B cell (primary cell): ENCODE data around the gene GMFB. TPM values are rescaled to one million over a fixed set of nuclear protein-coding genes. Genes with fewer than 3 reads are reported as not detected.

ENCODE experiments used
- ATAC-seq: fragments of 200-7000 bp; cut with Tn5 transposase; one replicate; pipeline ENCODE4 v1.10.0; 2021; ENCODE audit warnings: low read depth, mild to moderate bottlenecking, moderate number of reproducible peaks, moderate library complexity
- CTCF ChIA-PET: fragments of 350-600 bp; sonication (Branson Sonifier 250); formaldehyde crosslinking; loops from one replicate; lab custom pipeline; 2021; ENCODE audit warnings: antibody characterized with exemption, inconsistent platforms; lab: Charles Lee
- POLR2A ChIA-PET: fragments of 350-600 bp; sonication (Branson Sonifier 250); formaldehyde crosslinking; loops from one replicate; lab custom pipeline; 2021; ENCODE audit warnings: antibody characterized with exemption; lab: Charles Lee
- DNase-seq: peaks from one replicate; pipeline ENCODE4 v3.0.0; 2013
- H2AFZ ChIP-seq: 2 replicates; pipeline ENCODE4 v1.6.1; 2012; ENCODE audit warnings: mild to moderate bottlenecking, low read depth, low read length; ENCODE audit not compliant: insufficient read depth, poor library complexity, severe bottlenecking
- H3K27ac ChIP-seq, 2 donors: 1 replicate in 1 of 2; 2 replicates in 1 of 2; pipeline ENCODE4 v1.5.1; 2012 to 2013; ENCODE audit warnings: low read length in 2 of 2, mild to moderate bottlenecking in 2 of 2, moderate library complexity in 1 of 2
- H3K27me3 ChIP-seq, 4 experiments: fragments of 200-600 bp in 1 of 4; sonication (generic) in 1 of 4; replicated peaks in 1 of 4; 1 replicate in 2 of 4; 2 replicates in 2 of 4; pipeline versions ENCODE4 v1.6.1 to v1.7.0; 2013 to 2016; ENCODE audit warnings: low read length in 3 of 4, mild to moderate bottlenecking in 2 of 4, mixed read lengths in 1 of 4, moderate library complexity in 1 of 4; ENCODE audit not compliant: insufficient read depth in 4 of 4, control insufficient read depth in 3 of 4; ENCODE audit errors: control extremely low read depth in 1 of 4
- H3K36me3 ChIP-seq, 2 experiments: replicated peaks in 1 of 2; 1 replicate in 1 of 2; 2 replicates in 1 of 2; pipeline versions ENCODE4 v1.6.1 to v1.7.1; 2013; ENCODE audit warnings: low read length in 1 of 2; ENCODE audit not compliant: insufficient read depth in 2 of 2, control insufficient read depth in 1 of 2; ENCODE audit errors: control extremely low read depth in 1 of 2, extremely low read depth in 1 of 2
- H3K4me1 ChIP-seq, 2 donors: fragments of 200-600 bp in 1 of 2; sonication (generic) in 1 of 2; 1 replicate in 1 of 2; 2 replicates in 1 of 2; pipeline versions ENCODE4 v1.5.1 to v1.6.1; 2013 to 2017; ENCODE audit warnings: low read length in 2 of 2; ENCODE audit not compliant: control insufficient read depth in 2 of 2, insufficient read depth in 2 of 2
- H3K4me2 ChIP-seq: replicated peaks from 2 replicates; pipeline ENCODE3; 2012; ENCODE audit warnings: mild to moderate bottlenecking, low read depth, low read length; ENCODE audit not compliant: poor library complexity, severe bottlenecking
- H3K4me3 ChIP-seq, 5 experiments: fragments of 200-600 bp in 1 of 5; sonication (generic) in 1 of 5; 1 replicate in 3 of 5; 2 replicates in 2 of 5; pipeline versions ENCODE4 v1.5.1 to v1.7.0; 2011 to 2016; ENCODE audit warnings: low read length in 4 of 5, mild to moderate bottlenecking in 4 of 5, low read depth in 2 of 5, control low read depth in 1 of 5, moderate library complexity in 1 of 5; ENCODE audit not compliant: insufficient read depth in 1 of 5; ENCODE audit errors: control extremely low read depth in 1 of 5, extremely low read depth in 1 of 5
- H3K79me2 ChIP-seq: fragments of 200-600 bp; sonication (generic); one replicate; pipeline ENCODE4 v1.6.0; 2016; ENCODE audit warnings: low read length; ENCODE audit not compliant: control insufficient read depth, insufficient read depth
- H3K9ac ChIP-seq: fragments of 200-600 bp; sonication (generic); 2 replicates; pipeline ENCODE4 v1.6.1; 2017; ENCODE audit warnings: mild to moderate bottlenecking, low read length, moderate library complexity
- H3K9me3 ChIP-seq, 3 donors: one replicate each; pipeline versions ENCODE4 v1.6.1 to v1.7.1; 2013; ENCODE audit warnings: low read length in 2 of 3; ENCODE audit not compliant: control insufficient read depth in 2 of 3, insufficient read depth in 1 of 3; ENCODE audit errors: control extremely low read depth in 1 of 3
- H4K20me1 ChIP-seq: 2 replicates; pipeline ENCODE4 v1.6.0; 2012; ENCODE audit warnings: mild to moderate bottlenecking, low read length; ENCODE audit not compliant: insufficient read depth, control insufficient read depth, poor library complexity, severe bottlenecking
- H3K27ac Mint-ChIP-seq: one replicate; pipeline ENCODE4 v1.8.0; 2021; ENCODE audit warnings: mixed read lengths
- H3K27me3 Mint-ChIP-seq: one replicate; pipeline ENCODE4 v1.8.0; 2021; ENCODE audit warnings: mixed read lengths
- H3K4me1 Mint-ChIP-seq: one replicate; pipeline ENCODE4 v1.8.0; 2021; ENCODE audit warnings: mixed read lengths
- H3K4me3 Mint-ChIP-seq: one replicate; pipeline ENCODE4 v1.8.0; 2021; ENCODE audit warnings: mixed read lengths
- H3K9me3 Mint-ChIP-seq: one replicate; pipeline ENCODE4 v1.8.0; 2022; ENCODE audit warnings: mixed read lengths; ENCODE audit not compliant: insufficient read depth
- EZH2 ChIP-seq: IDR thresholded peaks from 2 replicates; pipeline ENCODE4 v1.6.1; 2012; ENCODE audit warnings: borderline replicate concordance, low read depth, mild to moderate bottlenecking, moderate library complexity, low read length; ENCODE audit not compliant: insufficient read depth, poor library complexity, severe bottlenecking
- WGBS: methylation state at CpG from one replicate; pipeline ENCODE4 v1.1.5; 2013; ENCODE audit warnings: missing lambda C conversion rate; ENCODE audit not compliant: insufficient coverage; 5-methylcytosine and 5-hydroxymethylcytosine counted together
- intact Hi-C: fragments of 100-400 bp; cut with micrococcal nuclease; formaldehyde crosslinking; loops from one replicate; pipeline ENCODE4 v1.10.0; 2022
- polyA plus RNA-seq: library from polyadenylated mRNA; depleted of rRNA; stranded (reverse); fragments of >200 nt; gene quantifications from 2 replicates; pipeline ENCODE4 v1.2.3, GENCODE V29; 2012
- total RNA-seq, 2 donors: library from RNA; stranded (reverse); fragments of 120-200 nt in 1 of 2; gene quantifications; 1 replicate in 1 of 2; 2 replicates in 1 of 2; pipeline versions ENCODE4 v1.2.3 to v1.2.4, GENCODE V29; 2013 to 2022
- TF ChIP-seq, protein P1 (sequence below): fragments of 200-600 bp; IDR thresholded peaks from one replicate; pipeline ENCODE4 v1.8.0; 2022; ENCODE audit warnings: antibody characterized with exemption, mild to moderate bottlenecking

GMFB gene
- total and polyA plus RNA-seq, 2 donors (not counting 1 experiment from before 2014, with no cell fraction given): 13.6 to 49.8 TPM

DNA sequence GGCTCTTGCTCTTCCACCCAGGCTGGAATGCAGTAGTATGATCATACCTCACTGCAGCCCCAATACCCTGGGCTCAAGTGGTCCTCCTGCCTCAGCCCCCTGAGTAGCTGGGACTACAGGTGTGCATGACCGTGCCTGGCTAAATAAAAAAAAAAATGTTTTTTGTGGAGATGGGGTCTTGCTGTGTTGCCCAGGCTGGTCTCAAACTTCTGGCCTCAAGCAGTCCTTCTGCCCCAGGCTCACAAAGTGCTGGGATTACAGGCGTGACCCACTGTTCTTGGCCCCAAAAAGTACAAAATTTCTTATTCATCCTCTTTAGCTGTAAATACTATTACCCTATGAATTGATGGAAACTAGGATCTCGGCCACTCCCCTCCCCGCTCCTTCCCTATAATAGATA lies 35.6 kb upstream of the GMFB start:
- Histone ChIP-seq H3K4me1 (no peaks in the 10 kb centered on the region), H3K4me2 (no peak overlapping the region), H3K36me3 (peaks cover 3 to 29% of the 10 kb centered on the region in 2 experiments), H4K20me1 (peaks cover 2% of the 10 kb centered on the region), H3K27ac (no peak overlapping the region), H3K9me3 (no peaks in the 10 kb centered on the region), H2AFZ (no peak overlapping the region), H3K79me2 (peaks cover 16% of the 10 kb centered on the region), H3K9ac (no peak overlapping the region), H3K27me3 (no peaks in the 10 kb centered on the region), H3K4me3 (no peak overlapping the region)
- Mint-ChIP-seq H3K4me3 (no peak overlapping the region), H3K27ac (no peak overlapping the region), H3K4me1 (no peaks in the 10 kb centered on the region), H3K27me3 (no peaks in the 10 kb centered on the region), H3K9me3 (no peaks in the 10 kb centered on the region)
- ChIA-PET CTCF (no interaction called here), POLR2A (no interaction called here)
- intact Hi-C loops: no loop called here
- ATAC-seq (no peak), DNase-seq (no peak)
- no peak for TF ChIP-seq EZH2
- TF ChIP-seq, protein P1, sequence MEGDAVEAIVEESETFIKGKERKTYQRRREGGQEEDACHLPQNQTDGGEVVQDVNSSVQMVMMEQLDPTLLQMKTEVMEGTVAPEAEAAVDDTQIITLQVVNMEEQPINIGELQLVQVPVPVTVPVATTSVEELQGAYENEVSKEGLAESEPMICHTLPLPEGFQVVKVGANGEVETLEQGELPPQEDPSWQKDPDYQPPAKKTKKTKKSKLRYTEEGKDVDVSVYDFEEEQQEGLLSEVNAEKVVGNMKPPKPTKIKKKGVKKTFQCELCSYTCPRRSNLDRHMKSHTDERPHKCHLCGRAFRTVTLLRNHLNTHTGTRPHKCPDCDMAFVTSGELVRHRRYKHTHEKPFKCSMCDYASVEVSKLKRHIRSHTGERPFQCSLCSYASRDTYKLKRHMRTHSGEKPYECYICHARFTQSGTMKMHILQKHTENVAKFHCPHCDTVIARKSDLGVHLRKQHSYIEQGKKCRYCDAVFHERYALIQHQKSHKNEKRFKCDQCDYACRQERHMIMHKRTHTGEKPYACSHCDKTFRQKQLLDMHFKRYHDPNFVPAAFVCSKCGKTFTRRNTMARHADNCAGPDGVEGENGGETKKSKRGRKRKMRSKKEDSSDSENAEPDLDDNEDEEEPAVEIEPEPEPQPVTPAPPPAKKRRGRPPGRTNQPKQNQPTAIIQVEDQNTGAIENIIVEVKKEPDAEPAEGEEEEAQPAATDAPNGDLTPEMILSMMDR: no peak
- WGBS: no CpG with 5 or more reads among the region's 4 CpGs

DNA sequence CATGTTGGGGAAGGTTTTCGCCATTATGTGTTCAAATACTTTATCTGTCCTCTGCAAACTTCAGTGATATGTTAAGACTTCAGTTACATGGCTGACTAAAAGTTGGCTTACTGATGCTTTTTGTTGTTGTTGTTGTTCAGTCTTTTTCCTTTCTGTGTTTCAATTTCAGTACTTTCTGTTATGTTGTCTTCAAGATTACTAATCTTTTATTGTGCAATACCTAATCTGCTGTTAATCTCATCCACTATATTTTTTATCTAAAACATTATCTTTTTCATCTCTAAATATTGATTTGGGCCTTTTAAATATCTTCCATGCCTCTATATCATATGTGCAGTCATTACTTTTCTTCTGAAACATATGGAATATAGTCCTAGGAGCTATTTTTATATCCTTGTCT lies 27.9 kb upstream of the GMFB start:
- Histone ChIP-seq H3K79me2 (peaks cover 78% of the 10 kb centered on the region), H3K4me1 (peaks cover under 1 to 8% of the 10 kb centered on the region in 2 donors), H3K27ac (no peak overlapping the region), H3K9me3 (peaks cover 0 to 10% (median 6%) of the 10 kb centered on the region in 3 donors), H3K4me3 (no peak overlapping the region), H4K20me1 (peaks cover 6% of the 10 kb centered on the region), H2AFZ (no peak overlapping the region), H3K27me3 (no peaks in the 10 kb centered on the region), H3K9ac (no peak overlapping the region), H3K4me2 (no peak overlapping the region), H3K36me3 (peaks cover 0 to 2% of the 10 kb centered on the region in 2 experiments)
- Mint-ChIP-seq H3K4me1 (peaks cover 25% of the 10 kb centered on the region), H3K9me3 (peaks cover 5% of the 10 kb centered on the region), H3K27ac (no peak overlapping the region), H3K27me3 (no peaks in the 10 kb centered on the region), H3K4me3 (no peak overlapping the region)
- ATAC-seq: no peak
- TF ChIP-seq, protein P1: no peak
- TF ChIP-seq EZH2: no peak
- ChIA-PET CTCF (interaction anchor here (1.7 kb wide), 1 partner anchor 257 kb away, joined by 5 read pairs; no protein-coding TSS in a partner anchor), POLR2A (no interaction called here)
- no CpG with 5 or more reads among the region's 1 CpG for WGBS
- intact Hi-C loops: no loop called here
- no peak for DNase-seq
